Measurements from ENCODE around the gene FGD3.

The FGD3 gene

DNA sequence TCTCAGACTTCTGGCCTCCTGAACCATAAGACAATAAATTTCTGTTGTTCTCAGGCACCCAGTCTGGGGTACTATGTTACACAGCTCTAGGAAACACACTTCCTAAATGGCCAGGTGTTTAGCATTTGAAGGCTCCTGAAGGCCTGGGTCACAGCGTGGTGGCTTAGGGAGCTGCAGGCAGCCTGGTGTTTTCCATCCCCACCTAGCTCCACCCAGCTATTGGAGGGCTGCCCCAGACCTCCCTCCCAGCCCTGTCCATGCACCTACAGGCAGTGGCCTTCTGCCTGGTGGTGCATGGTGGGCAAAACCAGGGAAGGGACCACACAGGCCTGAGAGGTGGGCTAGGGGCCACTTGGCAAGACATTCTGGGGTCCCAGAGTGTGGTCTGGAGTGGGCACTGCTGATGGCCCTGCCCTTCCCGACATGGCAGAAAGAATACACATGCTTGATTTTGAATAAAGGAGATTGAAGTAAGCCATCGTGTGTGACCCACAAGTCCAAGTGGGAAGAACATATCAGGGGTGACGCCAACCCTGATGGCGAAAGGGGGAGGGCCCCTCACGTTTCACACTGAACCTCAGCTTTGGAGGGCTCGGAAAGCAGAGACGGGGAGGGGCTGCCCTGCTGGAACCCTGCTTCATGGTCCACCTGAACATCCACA is 109.8 kb downstream of the FGD3 start:
- no peak for DNase-seq

DNA sequence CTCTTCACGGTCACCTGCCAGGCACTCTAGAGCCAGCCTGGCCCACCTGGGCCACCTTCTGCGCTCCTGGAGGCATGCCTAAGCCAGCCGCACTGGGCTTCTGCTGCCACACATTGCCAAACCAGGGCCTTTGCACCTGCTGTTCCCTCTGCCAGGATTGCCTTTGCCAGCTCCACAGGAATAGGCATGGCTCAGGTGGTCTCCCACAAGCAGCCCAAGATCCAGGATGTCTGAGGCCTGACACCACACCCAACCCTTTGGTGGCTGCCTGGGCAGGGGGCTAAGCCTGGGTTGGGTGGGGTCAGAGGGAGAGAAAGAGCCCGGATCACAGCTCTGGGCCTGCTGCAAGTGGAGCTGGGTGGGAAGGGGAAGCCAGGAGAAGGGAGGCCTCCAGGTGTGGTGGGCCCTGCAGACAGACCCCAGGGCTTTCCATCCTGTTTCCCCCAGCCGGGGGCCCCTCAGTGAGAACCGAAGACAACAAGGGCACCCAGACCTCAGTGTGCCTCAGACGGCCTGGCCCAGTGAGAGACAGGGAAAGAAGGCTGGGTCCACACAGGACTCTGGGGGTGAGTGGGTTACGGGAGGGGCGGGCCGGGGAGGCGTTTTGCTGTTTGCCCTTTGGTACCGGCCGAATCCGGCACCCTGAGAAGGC is 110.5 kb downstream of the FGD3 start:
- DNase-seq: no peak

DNA sequence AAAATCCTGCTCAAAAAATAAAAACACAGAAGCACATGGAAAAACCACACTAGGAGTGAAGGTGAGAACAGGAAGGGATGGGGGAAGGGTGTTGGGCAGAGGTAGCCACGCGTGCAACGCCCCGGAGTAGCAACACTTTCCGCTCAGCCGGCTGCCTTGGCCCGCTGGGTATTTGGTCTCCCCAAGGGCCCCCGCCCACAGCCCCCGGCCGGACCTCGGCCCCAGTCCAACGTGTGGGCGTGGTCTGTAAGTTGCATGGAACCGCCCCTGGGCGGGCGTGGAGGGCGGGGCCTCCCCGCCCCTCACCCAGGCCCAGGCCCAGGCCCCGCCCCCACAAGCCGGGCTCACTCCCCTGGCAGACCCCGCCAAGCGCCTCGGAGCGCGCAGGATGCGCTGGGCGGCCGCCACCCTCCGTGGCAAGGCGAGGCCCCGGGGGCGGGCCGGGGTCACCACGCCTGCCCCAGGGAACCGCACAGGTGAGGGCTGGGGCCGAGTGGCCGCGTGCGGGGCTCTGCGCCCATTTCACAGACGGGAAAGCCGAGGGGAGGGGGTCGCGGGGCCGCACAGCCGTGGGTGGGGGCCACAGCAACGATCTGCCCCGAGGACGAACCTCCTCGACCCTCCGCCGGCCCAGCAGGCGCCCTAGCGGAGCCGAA is 111.2 kb downstream of the FGD3 start, which contains the start of gene SUSD3:
TSS of gene SUSD3 (plus strand) at position 347 of the 656 bp plus-strand sequence. CDS start at position 389, 42 bp downstream.
- no peak for DNase-seq

DNA sequence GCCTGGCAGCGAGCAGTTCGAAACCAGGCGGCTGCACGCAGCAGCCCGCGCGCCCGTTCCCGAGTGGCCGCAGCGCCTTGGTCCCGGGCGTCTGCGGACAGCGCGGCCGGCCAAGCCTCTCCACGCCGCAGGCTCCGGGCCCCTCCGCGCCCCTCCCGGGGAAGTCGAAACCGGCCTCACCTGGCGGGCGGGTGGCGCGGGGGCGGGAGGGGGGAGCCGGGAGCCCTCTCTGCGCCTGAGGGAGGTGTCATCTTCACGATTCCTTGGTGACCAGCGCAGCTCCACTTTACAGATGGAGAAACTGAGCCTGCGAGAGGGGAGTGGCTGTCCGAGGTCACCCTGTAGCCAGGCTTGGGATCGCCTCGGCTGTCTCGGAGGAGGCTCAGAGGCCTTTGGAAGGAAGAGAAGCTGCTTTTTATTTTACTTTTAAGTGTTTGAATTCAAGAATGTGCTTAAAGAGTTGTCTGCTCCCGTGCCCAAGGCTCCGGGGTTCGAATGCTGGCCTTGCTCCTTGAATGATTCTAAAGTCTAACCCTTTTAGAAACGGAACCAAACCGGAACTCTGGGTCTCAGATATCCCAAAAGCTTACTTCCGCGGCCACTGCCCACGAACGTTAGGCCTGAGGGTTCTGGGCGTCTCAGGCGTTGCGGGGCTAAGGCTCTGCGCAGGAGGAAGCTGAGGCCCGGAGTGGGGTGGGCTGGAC is 111.8 kb downstream of the FGD3 start:
- no peak for DNase-seq

DNA sequence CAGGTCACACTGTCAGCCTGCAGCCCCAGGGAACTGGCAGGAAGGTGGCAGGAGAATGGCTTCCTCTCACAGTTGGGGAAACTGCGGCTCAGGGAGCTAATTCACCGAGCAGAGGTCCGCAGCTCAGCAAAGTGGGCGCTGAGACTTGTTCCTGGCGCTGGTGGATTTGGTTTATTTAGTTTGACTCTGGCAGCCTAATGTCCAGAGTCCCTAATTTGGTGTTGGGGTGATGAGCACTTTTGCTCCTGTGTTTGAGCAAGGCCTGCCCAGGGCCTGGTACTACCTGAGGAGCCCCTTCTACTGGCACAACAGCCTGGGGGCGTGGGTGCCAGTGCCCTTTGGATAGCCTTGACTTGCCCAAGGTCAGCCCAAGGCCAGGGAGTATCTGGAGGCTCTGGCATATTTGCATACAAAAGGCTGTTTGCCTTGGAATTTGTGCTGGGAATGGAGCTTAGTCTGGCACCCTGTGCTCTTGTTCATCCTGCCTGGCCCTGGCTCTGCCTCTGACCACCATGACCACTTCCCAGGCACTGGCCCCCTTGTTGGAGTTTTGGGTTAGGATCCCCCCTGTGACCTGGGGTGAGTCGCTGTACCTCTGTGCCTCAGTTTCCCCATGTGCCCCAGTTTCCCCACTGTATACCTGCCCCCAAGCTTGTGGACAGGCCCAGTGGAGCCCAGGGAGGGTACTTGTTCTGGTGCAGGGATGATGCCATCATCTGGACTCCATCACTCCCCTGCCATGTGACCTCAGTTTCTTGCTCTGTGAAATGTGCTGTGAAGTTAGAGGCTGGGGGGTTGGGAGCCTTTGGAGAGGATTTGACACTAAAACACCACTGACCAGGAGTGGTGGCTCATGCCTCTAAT is 112.6 kb downstream of the FGD3 start:
- no peak for DNase-seq

DNA sequence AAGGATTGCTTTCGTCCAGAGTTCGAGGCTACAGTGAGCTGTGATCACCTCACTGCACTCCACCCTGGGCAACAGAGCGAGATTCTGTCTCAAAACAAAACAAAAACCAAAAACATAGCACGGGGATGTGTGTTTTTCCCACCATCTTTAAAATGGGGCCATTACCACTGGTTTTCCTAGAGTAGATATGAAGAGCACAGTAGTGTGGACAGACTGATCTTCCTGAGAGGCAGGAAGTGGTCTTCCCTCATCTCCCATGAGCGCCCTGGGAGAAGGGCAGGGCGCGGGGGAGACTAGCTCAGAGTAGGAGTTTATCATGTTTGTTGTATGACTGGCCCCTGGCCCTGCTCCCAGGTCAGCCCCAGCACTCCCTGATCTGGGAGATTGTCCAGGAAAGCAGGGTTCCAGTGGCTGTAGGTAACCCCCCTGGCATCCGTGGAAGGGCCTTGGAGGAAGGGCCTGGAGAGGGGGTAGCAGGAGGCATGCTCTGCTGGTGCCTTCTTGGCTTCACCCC is 113.5 kb downstream of the FGD3 start:
- no peak for DNase-seq

DNA sequence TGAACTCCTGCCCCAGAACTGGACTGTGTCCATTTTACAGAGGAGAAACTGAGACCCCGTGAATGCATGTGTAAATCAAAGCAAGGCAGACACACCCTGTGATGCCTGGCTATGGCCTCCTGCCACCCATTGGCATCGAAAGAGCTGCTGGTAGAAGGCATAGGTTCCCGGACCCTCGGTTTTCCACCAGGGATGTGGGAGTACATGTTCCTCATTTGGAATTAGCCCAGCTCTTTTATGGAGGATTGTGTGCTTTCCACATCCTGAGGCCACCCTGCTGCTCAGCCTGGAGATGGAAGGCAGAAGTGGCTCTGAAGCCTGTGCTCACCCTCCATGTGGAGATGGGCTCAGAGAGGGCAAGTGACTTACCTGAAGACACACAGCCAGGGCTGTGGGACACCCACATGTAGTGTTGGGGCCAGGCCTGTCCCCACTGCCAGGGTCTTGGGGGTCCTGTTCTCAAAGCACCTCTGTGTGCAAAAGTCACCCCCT is 114.0 kb downstream of the FGD3 start:
- no peak for DNase-seq

DNA sequence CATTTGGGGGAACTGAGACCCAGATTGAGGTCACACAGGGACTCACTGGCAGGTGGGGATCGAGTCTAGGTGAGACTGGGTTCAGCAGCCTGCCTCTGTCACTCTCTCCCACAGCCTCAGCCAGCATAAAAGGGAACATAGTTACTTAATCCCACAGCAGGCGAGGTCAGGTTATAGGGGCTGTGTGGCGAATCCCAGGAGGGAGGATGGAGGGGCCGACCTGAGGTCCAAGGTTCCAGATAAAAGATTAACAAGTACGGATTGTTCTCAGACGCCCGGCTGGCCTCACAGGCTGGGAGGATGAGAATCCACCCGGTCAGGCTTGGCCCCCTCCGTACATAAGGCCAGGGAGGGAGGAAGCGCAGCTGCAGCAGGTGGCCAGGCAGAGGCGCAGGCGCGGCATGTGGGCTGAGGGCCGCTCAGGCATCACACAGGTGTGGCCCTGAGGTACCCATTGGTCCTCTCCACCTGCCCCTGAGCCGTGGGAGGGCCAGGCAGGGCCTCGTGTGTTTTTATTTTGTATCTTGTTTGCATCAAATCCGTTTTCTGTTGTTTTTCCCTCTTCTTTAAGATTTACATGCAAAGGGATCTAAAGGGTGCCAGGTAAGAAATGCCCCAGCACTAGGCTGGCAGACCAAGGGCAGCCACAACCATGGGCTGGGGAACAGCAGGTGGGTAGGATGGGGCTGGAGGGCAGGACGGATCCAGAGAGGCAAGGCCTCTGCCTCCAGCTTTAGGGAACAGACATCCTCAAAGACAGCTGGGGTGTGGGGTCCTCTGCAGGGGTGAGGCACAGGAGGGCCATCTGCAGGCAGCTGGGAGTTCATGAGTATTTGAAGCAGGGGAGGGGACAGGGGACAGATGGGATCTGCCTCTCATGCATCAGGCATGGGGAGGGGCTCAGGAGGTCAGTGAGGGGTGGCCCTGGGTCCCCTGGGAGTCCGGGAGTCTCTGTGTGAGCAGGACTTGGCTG is 114.8 kb downstream of the FGD3 start:
- DNase-seq: peak; percentile 42

DNA sequence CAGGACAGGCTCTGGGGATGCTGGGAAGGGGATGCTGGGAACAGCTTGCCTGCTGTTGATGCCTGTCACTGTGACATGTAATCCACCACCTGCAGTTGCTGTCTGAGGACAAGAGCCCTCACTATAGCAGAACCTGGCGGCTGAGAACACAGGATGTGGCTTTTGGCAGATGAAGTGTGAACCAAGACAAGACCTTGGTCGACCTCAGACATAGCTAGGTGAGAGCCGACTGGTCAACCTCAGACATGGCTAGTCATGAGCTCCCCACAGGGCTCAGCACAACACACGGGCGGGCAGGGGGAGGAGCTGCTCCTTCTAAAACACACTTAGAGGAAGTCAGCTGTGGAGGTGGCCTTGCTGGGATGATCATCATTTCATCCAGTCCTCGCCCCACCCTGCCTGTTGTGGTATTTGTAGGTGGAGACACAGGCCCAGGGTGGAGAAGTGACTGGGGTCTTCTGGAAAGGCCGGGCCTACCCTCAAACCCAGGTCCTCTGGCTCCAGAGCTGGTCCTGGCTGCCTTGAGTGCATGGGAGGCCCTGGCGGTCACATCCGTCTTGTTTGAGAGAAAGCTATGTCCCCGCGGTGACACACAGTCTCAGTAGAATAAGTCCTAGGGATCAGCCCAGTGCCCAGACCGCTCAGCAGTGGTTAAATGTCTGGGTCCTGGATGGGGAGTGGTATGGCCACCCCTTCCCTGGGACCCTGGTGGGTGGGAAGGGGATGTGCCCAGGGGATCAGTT is 117.2 kb downstream of the FGD3 start:
- no peak for DNase-seq

DNA sequence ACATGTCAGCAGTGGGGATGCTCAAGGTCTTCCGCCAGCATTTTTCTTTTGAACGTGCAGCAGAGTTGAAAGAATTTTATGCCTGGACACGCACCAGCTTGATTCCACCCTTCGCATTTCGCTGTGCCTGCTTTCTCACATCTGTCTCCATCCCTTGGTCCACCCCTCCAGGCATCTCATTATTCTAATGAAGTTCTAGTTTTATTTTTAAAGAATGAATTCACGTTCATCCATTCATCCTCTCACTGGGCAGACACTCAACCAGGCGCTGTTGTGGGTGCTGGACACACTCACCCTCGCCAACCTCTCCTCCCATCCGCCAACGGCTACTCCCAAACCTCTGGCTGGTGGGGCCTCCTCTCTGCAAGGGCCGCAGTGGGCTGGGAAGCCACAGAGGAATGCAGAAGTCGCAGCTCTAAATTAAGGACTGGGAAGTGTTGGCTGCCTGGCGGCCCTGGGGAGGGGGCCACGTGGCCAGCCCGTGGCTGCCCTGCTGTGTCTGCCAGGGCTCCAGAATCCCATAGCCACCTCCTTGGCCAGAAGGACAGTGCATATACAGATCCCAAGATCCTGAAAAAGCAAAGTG is 117.9 kb downstream of the FGD3 start:
- no peak for DNase-seq

DNA sequence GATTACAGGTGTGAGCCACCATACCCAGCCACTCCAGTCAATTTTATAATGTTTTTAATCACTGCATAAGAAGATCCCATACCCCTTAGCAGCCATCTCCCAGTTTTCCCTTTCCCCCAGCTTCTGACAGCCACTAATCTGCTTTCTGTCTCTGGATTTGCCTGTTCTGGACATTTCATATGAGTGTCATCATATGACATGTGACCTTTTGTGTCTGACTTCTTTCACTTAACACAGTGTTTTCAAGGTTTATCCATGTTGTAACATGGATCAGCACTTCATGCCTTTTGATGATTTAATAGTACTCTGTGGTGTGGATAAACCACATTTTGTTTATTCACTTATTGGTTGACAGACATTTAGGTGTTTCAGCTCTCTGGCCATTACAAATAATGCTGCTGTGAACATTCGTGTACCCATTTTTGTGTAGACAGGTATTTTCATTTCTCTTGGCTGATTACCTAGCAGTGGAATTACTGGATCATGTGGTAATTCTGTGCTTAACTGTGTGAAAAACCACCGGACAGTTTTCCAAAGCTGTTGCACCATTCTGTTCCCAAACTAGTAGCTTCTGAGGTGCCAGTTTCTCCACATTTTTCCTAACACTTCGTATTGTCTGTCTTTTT is 119.8 kb downstream of the FGD3 start:
- DNase-seq: no peak

DNA sequence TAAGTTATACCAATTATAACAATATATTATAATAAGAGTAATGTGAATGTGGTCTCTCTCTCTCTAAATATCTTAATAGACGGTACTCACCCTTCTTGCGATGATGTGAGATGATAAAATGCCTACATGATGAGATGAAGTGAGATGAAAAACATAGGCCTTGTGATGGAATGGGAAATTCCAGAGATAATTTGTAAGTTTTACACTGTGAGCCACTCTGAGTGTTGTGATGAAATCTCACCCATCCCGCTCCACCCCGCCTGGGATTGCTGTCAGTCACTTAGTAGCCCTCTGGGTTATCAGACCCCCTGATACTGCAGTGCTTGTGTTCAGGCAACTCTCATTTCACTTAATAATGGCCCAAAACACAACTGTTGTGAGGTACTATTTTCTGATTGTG is 121.6 kb downstream of the FGD3 start:
- DNase-seq: no peak

DNA sequence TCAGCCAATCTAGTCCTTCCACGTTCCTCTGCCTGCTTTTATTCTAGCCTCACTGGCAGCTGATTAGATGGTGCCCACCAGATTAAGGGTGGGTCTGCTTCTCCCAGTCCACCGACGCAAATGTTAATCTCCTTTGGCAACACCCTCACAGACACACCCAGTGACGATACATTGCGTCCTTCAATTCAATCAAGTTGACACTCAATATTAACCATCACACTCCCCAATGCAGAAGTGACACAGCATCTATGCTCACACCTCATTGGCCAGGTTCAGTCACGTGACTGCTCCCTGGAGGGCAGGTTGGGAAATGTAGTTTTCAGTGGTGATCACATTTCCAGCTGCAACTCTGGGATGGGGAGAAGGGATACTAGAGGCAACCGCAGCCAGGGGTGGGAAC is 124.1 kb downstream of the FGD3 start:
- DNase-seq: no peak

DNA sequence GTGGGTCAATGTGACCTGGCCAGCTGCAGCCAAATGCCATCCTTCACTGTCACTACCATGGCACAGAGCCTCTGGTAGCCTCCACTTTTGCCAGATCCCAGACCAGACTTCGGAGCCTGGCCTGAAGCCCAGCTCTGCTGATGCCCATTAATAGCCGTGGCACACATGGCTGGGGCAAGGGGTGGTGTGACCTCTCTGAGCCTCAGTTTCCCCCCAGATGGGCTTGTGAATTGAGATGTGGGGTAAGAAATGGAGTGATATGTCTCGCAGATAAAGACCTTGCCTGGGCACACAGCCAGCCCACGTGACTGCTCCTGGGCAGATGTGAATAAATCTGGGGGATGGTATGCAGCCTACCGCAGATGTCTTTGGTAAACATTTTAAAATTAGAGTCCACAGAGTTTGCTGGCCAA is 125.1 kb downstream of the FGD3 start:
- no peak for DNase-seq

DNA sequence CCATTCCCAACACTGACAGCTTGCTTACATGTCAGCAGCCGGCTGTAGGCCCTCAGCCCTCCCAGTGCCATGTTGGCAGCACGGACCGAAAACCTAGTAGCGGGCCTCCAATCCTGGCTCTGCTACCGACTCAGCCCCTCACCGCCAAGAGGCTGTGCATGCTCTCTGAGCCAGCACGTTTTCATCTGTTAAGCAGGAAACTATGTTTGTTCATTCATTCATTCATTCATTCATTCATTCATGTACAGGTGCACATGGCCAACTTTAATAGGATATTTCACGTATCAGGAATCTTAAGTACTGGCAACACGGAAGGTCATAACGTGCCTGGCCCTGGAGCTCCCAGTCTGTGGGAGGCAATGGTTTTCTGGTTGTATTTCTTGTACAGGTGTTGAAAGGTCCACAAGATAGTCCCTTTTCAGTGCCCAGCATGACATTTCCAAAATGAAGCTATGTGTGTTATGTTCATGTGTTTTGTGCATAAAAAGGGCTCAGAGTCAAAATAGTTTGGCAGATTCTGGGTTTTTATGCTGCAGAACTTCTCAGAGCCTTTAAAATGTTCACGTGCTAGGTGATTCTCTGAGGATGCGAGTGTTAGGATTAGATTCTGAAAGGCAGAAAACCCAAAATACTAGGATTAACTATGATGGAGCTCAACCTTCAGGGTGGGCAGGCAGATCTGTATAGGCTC is 128.9 kb downstream of the FGD3 start:
- DNase-seq: no peak

DNA sequence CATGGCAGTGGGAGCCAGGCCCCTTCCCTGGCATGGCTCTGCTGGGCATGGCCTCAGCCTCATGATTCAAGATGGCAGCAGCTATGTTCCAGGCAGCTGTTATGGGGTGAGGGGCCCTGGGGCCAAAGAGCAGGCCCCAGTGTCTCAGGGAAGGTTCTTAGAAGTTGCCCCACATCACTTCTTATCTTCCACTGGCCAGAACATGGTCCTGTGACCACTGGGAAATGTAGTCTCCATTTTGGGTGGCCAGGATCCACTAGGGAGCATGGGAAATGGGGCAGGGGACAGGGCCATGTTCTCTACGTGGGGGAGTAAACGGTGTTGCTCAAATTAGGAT is 129.4 kb downstream of the FGD3 start:
- DNase-seq: no peak

DNA sequence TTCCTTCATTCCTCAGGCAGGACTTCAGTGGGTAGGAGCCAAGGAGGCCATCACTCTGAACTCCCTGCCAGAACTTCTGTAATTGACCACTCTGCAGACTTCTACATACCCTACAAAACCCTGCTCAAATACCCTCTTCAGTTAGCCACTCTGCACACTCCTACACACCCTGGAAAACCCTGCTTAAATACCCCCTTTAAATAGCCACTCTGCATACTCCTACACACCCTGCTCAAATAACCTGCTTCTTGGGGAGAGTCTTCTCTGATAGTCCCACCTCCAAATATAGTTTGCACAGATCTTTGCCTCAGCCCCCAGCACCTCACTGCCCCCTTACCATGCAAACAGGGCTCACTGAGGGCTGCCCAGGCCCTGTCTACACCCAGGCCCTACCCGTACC is 130.0 kb downstream of the FGD3 start:
- DNase-seq: no peak

DNA sequence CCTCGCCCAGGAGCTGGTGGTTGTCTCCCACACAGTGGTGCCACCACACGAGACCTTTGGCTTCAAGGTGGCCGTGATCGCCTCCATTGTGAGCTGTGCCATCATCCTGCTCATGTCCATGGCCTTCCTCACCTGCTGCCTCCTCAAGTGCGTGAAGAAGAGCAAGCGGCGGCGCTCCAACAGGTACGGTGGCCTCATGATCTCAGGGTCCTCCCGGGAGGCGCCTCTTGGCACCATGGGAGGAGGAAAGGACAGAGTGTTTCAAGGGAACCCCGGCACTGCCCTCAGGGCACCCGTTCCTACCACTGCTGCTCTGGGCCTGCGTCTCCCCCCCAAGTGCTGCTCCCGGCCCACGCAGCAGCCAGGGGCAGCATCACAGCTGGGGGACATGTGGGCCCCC is 130.5 kb downstream of the FGD3 start:
- no peak for DNase-seq

DNA sequence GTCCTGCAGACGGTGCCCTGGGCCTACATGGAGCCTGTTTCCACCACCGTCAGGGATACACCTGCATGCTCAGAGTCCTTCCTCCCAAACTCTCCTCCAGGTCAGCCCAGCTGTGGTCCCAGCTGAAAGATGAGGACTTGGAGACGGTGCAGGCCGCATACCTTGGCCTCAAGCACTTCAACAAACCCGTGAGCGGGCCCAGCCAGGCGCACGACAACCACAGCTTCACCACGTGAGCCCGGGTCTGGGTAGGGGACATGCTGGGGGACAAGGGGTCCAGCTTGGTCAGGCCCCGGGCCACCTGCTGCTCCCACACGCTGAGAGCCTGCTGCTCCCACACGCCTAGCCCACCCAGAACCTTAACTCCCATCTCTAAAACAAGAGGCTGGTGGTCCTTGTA is 132.0 kb downstream of the FGD3 start:
- DNase-seq: no peak
